DMS79 (cell line): ENCODE measurements around the gene C16orf96.

Source experiments
- DNase-seq: peaks from one replicate; lab custom pipeline; 2025; lab: John Stamatoyannopoulos, UW

Gene C16orf96

GRCh38 chr16:4601036-4601863 is 45.1 kb downstream of the C16orf96 start:
- DNase-seq: peak; percentile 72

- no peak for DNase-seq
Measured at GRCh38 chr16:4601864-4602186, 45.7 kb downstream of the C16orf96 start.

- no peak for DNase-seq
Measured at GRCh38 chr16:4602331-4602730, 46.2 kb downstream of the C16orf96 start.

GRCh38 chr16:4603624-4604170 is 47.6 kb downstream of the C16orf96 start:
- DNase-seq: no peak

GRCh38 chr16:4604401-4604800 is 48.3 kb downstream of the C16orf96 start:
- no peak for DNase-seq

- peak; percentile 71 for DNase-seq
Measured at GRCh38 chr16:4606354-4606753, 50.2 kb downstream of the C16orf96 start.

GRCh38 chr16:4607841-4608703 is 51.9 kb downstream of the C16orf96 start:
- no peak for DNase-seq

GRCh38 chr16:4608704-4608980 is 52.5 kb downstream of the C16orf96 start:
- no peak for DNase-seq

- DNase-seq: no peak
Measured at GRCh38 chr16:4609200-4610010, 53.3 kb downstream of the C16orf96 start.

- DNase-seq: no peak
Measured at GRCh38 chr16:4610011-4611005, 54.2 kb downstream of the C16orf96 start.

- DNase-seq: no peak
Measured at GRCh38 chr16:4611337-4612021, 55.3 kb downstream of the C16orf96 start.

- no peak for DNase-seq
Measured at GRCh38 chr16:4612474-4612931, 56.4 kb downstream of the C16orf96 start.

GRCh38 chr16:4612977-4613635 is 57.0 kb downstream of the C16orf96 start:
- DNase-seq: no peak

- no peak for DNase-seq
Measured at GRCh38 chr16:4613636-4614570, 57.8 kb downstream of the C16orf96 start.

- peak; percentile 57 for DNase-seq
Measured at GRCh38 chr16:4614571-4615383, 58.6 kb downstream of the C16orf96 start, which contains the start of gene UBALD1. UBALD1 (minus strand) TSS chr16:4614888; CDS start chr16:4614797, 91 bp downstream.

GRCh38 chr16:4615384-4616046 is 59.4 kb downstream of the C16orf96 start:
- no peak for DNase-seq
